GM12878 (cell line): ENCODE measurements around the gene FARS2. TPM values are rescaled to one million over a fixed set of nuclear protein-coding genes. Genes with fewer than 3 reads are reported as not detected.

Experiments used
- ATAC-seq: fragments of 200-7000 bp; cut with Tn5 transposase; 3 replicates; pipeline ENCODE4 v1.9.1; 2020; ENCODE audit warnings: mild to moderate bottlenecking, moderate library complexity
- BruUV-seq: library from RNA; stranded (reverse); fragments of 400-500 nt; replicated peaks from 2 replicates; lab custom pipeline; 2021; lab: Mats Ljungman, UMichigan
- CTCF ChIA-PET: fragments of 300-600 bp; sonication (Branson Sonifier 250); formaldehyde crosslinking; extraction: SDS; loops from one replicate; lab custom pipeline; 2021; ENCODE audit warnings: inconsistent platforms; lab: Yijun Ruan, JAX
- POLR2A ChIA-PET: fragments of 350-600 bp; formaldehyde crosslinking; extraction: SDS; loops from one replicate; lab custom pipeline; 2021; ENCODE audit warnings: inconsistent platforms; lab: Charles Lee
- RAD21 ChIA-PET: fragments of 300-600 bp; sonication (Branson Sonifier 250); formaldehyde crosslinking; loops from one replicate; lab custom pipeline; 2023; ENCODE audit warnings: antibody characterized with exemption; ENCODE audit not compliant: unreplicated experiment; lab: Charles Lee
- SMC1A ChIA-PET: fragments of 300-600 bp; sonication (Branson Sonifier 250); formaldehyde crosslinking; loops from one replicate; lab custom pipeline; 2023; ENCODE audit not compliant: unreplicated experiment, uncharacterized antibody; lab: Charles Lee
- DNase-seq: peaks from one replicate; pipeline ENCODE4 v3.0.0-alpha.2; 2011; ENCODE audit warnings: low read depth, low spot score
- FAIRE-seq: peaks from 3 replicates; lab custom pipeline; 2011; peaks lifted over from hg19 to GRCh38; lab: Jason Lieb, UNC
- H2AFZ ChIP-seq: 2 replicates; pipeline ENCODE4 v1.6.0; 2011; ENCODE audit warnings: low read depth, low read length, control low read depth; ENCODE audit not compliant: control insufficient read depth
- H3K27ac ChIP-seq: 2 replicates; pipeline ENCODE4 v1.5.1; 2011; ENCODE audit warnings: control low read depth; ENCODE audit not compliant: control insufficient read depth, insufficient read depth
- H3K27me3 ChIP-seq, 2 experiments: replicated peaks in 1 of 2; 2 replicates each; pipeline versions ENCODE4 v1.6.0 to v1.6.1; 2011; ENCODE audit warnings: low read length in 1 of 2; ENCODE audit not compliant: control insufficient read depth in 2 of 2, insufficient read depth in 2 of 2
- H3K36me3 ChIP-seq, 2 experiments: 2 replicates each; pipeline ENCODE4 v1.5.1; 2011; ENCODE audit warnings: low read length in 1 of 2; ENCODE audit not compliant: control insufficient read depth in 2 of 2, insufficient read depth in 2 of 2
- H3K4me1 ChIP-seq: 2 replicates; pipeline ENCODE4 v1.6.1; 2011; ENCODE audit warnings: mild to moderate bottlenecking, low read length, moderate library complexity, mixed read lengths; ENCODE audit not compliant: control insufficient read depth, insufficient read depth
- H3K4me2 ChIP-seq: 2 replicates; pipeline ENCODE4 v1.6.0; 2011; ENCODE audit warnings: control low read depth; ENCODE audit not compliant: control insufficient read depth, insufficient read depth
- H3K4me3 ChIP-seq: fragments of 200-600 bp; sonication (generic); 2 replicates; pipeline ENCODE4 v1.5.1; 2016
- H3K79me2 ChIP-seq: 2 replicates; pipeline ENCODE4 v1.6.0; 2011; ENCODE audit warnings: low read length; ENCODE audit not compliant: control insufficient read depth, insufficient read depth
- H3K9ac ChIP-seq: 2 replicates; pipeline ENCODE4 v1.8.0; 2011; ENCODE audit warnings: low read length, control low read depth, mixed read lengths; ENCODE audit not compliant: control insufficient read depth, insufficient read depth
- H3K9me3 ChIP-seq: replicated peaks from 3 replicates; pipeline ENCODE4 v1.5.1; 2011; ENCODE audit warnings: mild to moderate bottlenecking, low read length; ENCODE audit not compliant: control insufficient read depth, insufficient read depth
- H4K20me1 ChIP-seq: 2 replicates; pipeline ENCODE4 v1.6.0; 2011; ENCODE audit not compliant: control insufficient read depth, insufficient read depth
- ATF7 ChIP-seq: fragments of 450-650 bp; IDR thresholded peaks from 2 replicates; pipeline ENCODE4 v1.6.1; 2016; ENCODE audit warnings: low read depth, mild to moderate bottlenecking
- EED ChIP-seq: sonication (generic); IDR thresholded peaks from 2 replicates; pipeline ENCODE4 v1.6.1; 2016; ENCODE audit warnings: antibody characterized with exemption, low read depth
- ESRRA ChIP-seq: IDR thresholded peaks from 2 replicates; pipeline ENCODE4 v1.6.1; 2012; ENCODE audit warnings: mild to moderate bottlenecking, low read length, improper control_type of control experiment
- HDGF ChIP-seq: fragments of 450-650 bp; IDR thresholded peaks from 2 replicates; pipeline ENCODE4 v1.6.1; 2016; ENCODE audit warnings: antibody characterized with exemption
- IRF3 ChIP-seq: fragments of 450-650 bp; IDR thresholded peaks from 2 replicates; pipeline ENCODE4 v1.6.1; 2014; ENCODE audit warnings: mild to moderate bottlenecking
- MAX ChIP-seq: IDR thresholded peaks from 2 replicates; pipeline ENCODE4 v1.6.1; 2012; ENCODE audit warnings: low read depth, low read length, improper control_type of control experiment
- NR2C2 ChIP-seq: IDR thresholded peaks from 2 replicates; pipeline ENCODE4 v1.6.1; 2011; ENCODE audit warnings: borderline replicate concordance, low read depth; ENCODE audit not compliant: control insufficient read depth, insufficient read length
- PBX3 ChIP-seq: IDR thresholded peaks from 2 replicates; pipeline ENCODE4 v1.6.1; 2011; ENCODE audit warnings: mild to moderate bottlenecking, low read depth, low read length, moderate library complexity; ENCODE audit not compliant: insufficient replicate concordance
- POLR2A ChIP-seq: IDR thresholded peaks from 2 replicates; pipeline ENCODE4 v1.6.1; 2011; ENCODE audit warnings: low read depth, mild to moderate bottlenecking, low read length
- PRDM15 ChIP-seq: fragments of 450-650 bp; formaldehyde crosslinking; IDR thresholded peaks from 2 replicates; pipeline ENCODE4 v1.4.0; 2020; ENCODE audit warnings: mild to moderate bottlenecking, moderate library complexity
- RAD21 ChIP-seq: IDR thresholded peaks from 2 replicates; pipeline ENCODE4 v1.6.1; 2011; ENCODE audit warnings: mild to moderate bottlenecking, low read depth, low read length, moderate library complexity; ENCODE audit not compliant: insufficient read depth
- RB1 ChIP-seq: fragments of 450-650 bp; formaldehyde crosslinking; IDR thresholded peaks from 2 replicates; pipeline ENCODE4 v1.6.1; 2017; ENCODE audit warnings: mild to moderate bottlenecking, borderline replicate concordance
- USF2 ChIP-seq: IDR thresholded peaks from 2 replicates; pipeline ENCODE4 v1.6.1; 2011; ENCODE audit warnings: low read depth, low read length, improper control_type of control experiment, borderline replicate concordance
- ZBTB33 ChIP-seq: fragments of 450-650 bp; IDR thresholded peaks from 2 replicates; pipeline ENCODE4 v1.6.1; 2017; ENCODE audit warnings: mild to moderate bottlenecking
- WGBS: methylation state at CpG from one replicate; pipeline ENCODE4 v1.1.6; 2016; ENCODE audit warnings: low lambda C conversion rate; ENCODE audit not compliant: insufficient replicate concordance, insufficient coverage; ENCODE audit errors: missing lambda C conversion rate; 5-methylcytosine and 5-hydroxymethylcytosine counted together
- in situ Hi-C: fragments of 300-500 bp; cut with MboI; formaldehyde crosslinking; loops from 9 replicates; pipeline ENCODE4 v1.14.3; 2018; ENCODE audit warnings: mixed read lengths
- intact Hi-C: fragments of 100-400 bp; cut with micrococcal nuclease; formaldehyde crosslinking; loops from one replicate; pipeline ENCODE4 v1.14.2; 2022; ENCODE audit not compliant: unreplicated experiment
- polyA plus RNA-seq, 11 experiments: library from polyadenylated mRNA; depleted of rRNA in 4 of 11; unstranded in 6 of 11; stranded (reverse) in 5 of 11; fragments of >200 nt; fragmentation: Nextera tagmentation in 4 of 11; fragmentation: Illumina TruSeq in 1 of 11; extraction: Ambion mirVana in 4 of 11; extraction: Trizol in 1 of 11; gene quantifications; 1 replicate in 1 of 11; 2 replicates in 10 of 11; pipeline versions ENCODE4 v1.2.1 to v1.2.3, GENCODE V29; 2011 to 2016; ENCODE audit warnings: inconsistent platforms in 2 of 11, missing spikeins in 2 of 11, low read depth in 1 of 11
- total RNA-seq, 4 experiments: library from RNA; depleted of rRNA in 3 of 4; stranded (reverse); fragments of >200 nt in 3 of 4; fragmentation: Illumina TruSeq in 1 of 4; extraction: Trizol in 1 of 4; gene quantifications; 2 replicates each; pipeline versions ENCODE4 v1.2.1 to v1.2.3, GENCODE V29; 2013 to 2021

FARS2 gene
- total and polyA plus RNA-seq, 10 of the 15 experiments (the other 5 are each of a cell fraction or from before 2014, with no cell fraction given), result 16.8 to 46.7 (median 25.6) TPM

- POLR2A ChIA-PET, result interaction anchor here (0.6 kb wide), 2 partner anchors 47 to 67 kb away, joined by 3 read pairs; no protein-coding TSS in a partner anchor
- Histone ChIP-seq H4K20me1 (no peaks in the 10 kb centered on the region), H2AFZ (no peak overlapping the region), H3K79me2 (no peaks in the 10 kb centered on the region), H3K9me3 (no peaks in the 10 kb centered on the region), H3K4me3 (no peak overlapping the region), H3K36me3 (no peaks in the 10 kb centered on the region; a peak in 1 of 4 replicates), H3K4me1 (no peaks in the 10 kb centered on the region), H3K27ac (no peak overlapping the region), H3K9ac (no peak overlapping the region), H3K4me2 (no peak overlapping the region), H3K27me3 (no peaks in the 10 kb centered on the region)
- RAD21 ChIA-PET, result no interaction called here
- no TSS peak for BruUV-seq
- intact Hi-C loops, result no loop called here
- CTCF ChIA-PET, result interaction anchor here (1.2 kb wide), 2 partner anchors 14 to 63 kb away, joined by 3 to 5 read pairs; no protein-coding TSS in a partner anchor
- in situ Hi-C loops, result no loop called here
- ATAC-seq, result no peak
- SMC1A ChIA-PET, result interaction anchor here (0.6 to 1.2 kb wide), 3 partner anchors 12 to 538 kb away, joined by 3 read pairs; no protein-coding TSS in a partner anchor
- no peak for FAIRE-seq
- 83% methylated on average over 4 of the region's 4 CpGs for WGBS
- DNase-seq, result no peak
- TF ChIP-seq POLR2A (no peak), MAX (no peak), RB1 (no peak), ZBTB33 (no peak), RAD21 (no peak), USF2 (no peak), EED (no peak), PRDM15 (CRISPR knock-in tag) (no peak), IRF3 (no peak), HDGF (no peak), NR2C2 (no peak), ESRRA (no peak), PBX3 (no peak), ATF7 (no peak)
These were observed 104.3 kb downstream of the FARS2 start for GRCh38 chr6:5365436-5366195.
